ENCODE data around the gene HSPB7.
"Not testable (repeated sequence)": the region's sequence is repeated elsewhere in the genome, so short reads cannot be mapped to it uniquely, and the experiment has no call there.

HSPB7 gene

DNA sequence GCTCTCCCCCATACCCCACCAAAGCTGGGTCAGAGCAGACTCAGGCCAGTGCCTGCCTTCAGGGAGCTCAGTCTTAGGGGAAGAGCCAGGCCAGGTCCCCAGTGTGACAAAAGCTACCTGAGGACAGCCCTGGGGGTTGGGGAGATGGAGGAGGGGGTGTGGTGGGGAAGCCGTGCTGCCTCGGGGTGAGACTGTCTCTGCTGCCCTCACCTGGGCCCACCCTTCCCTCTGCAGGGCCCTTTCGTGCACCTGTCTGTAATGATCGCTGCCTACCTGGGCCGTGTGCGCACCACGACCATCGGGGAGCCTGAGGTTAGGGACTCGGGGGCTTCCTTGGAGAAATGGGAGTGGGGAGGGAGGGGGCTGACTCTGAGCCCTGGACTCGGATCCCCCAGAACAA is 8.5 kb upstream of the HSPB7 start:
- H4K91ac ChIP-seq (ENCODE audit: low read depth, low read length); H2AFZ ChIP-seq (ENCODE audit: insufficient read depth, low read length, poor library complexity); H2AK5ac ChIP-seq (ENCODE audit: low read length); H3K9ac ChIP-seq (ENCODE audit: low read length); H4K8ac ChIP-seq (ENCODE audit: low read depth, low read length); H2BK120ac ChIP-seq (ENCODE audit: insufficient read depth, low read length, poor library complexity); H3K4me2 ChIP-seq (ENCODE audit: low read length); H3K14ac ChIP-seq (ENCODE audit: low read length); H3K9me3 ChIP-seq (ENCODE audit: insufficient read depth, low read depth, low read length); H3K23ac ChIP-seq (ENCODE audit: low read length); H3K4me1 ChIP-seq (ENCODE audit: control insufficient read depth in 1 of 2, insufficient read depth in 2 of 2, low read length in 2 of 2); H3K79me2 ChIP-seq (ENCODE audit: control insufficient read depth, insufficient read depth, low read length, poor library complexity); H3K27me3 ChIP-seq (ENCODE audit: insufficient read depth, low read length); H3K36me3 ChIP-seq (ENCODE audit: control insufficient read depth in 1 of 2, insufficient read depth in 2 of 2, low read length in 2 of 2); H3K27ac ChIP-seq (ENCODE audit: low read depth, low read length); DNase-seq; H3K4me3 ChIP-seq (ENCODE audit: low read depth, low read length); H2BK12ac ChIP-seq (ENCODE audit: low read length); H3K18ac ChIP-seq (ENCODE audit: low read length); H4K12ac ChIP-seq (ENCODE audit: low read depth, low read length); H2BK5ac ChIP-seq (ENCODE audit: low read depth, low read length, poor library complexity); H3K4ac ChIP-seq (ENCODE audit: low read depth, low read length); H3K79me1 ChIP-seq (ENCODE audit: low read length): not testable (repeated sequence)
- no CpG with 5 or more reads among the region's 10 CpGs for WGBS (ENCODE audit: extremely low coverage, insufficient coverage, insufficient read length)

DNA sequence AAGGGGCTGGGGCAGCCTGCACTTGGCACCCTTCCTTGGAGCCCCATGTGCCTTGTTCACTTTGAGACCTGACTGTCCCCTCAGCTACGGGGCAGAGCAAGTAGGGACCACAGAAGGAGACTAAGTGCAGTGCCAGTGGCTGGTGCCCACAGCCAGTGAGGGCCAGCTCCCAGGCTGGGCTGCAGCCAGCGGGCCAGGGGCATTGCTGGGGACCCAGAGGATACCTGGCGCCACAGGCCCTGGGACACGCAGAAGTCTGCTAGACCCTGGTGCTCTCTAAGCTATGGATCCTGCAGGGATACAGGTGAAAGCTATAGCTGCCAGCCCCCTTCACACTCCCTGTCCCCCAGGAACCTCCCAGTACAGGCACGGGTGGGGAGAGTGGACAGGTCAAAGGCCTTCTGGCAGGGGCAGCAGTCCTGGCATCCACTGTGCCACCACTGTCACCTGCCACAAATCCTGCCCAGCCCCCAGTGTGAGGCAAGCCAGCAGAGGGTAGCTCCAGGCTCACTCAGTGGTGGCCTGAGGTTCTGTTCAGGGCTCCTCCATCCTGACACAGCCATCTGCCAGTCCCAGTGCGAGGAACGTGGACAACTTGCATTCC is 5.3 kb upstream of the HSPB7 start:
- Histone ChIP-seq H3K4me2 (ENCODE audit: low read length) (no peak overlapping the region), H2AFZ (ENCODE audit: insufficient read depth, low read length, poor library complexity) (no peak overlapping the region), H3K36me3 (ENCODE audit: control insufficient read depth in 1 of 2, insufficient read depth in 2 of 2, low read length in 2 of 2) (no peaks in the 10 kb centered on the region), H2BK12ac (ENCODE audit: low read length) (no peak overlapping the region), H3K9ac (ENCODE audit: low read length) (no peak overlapping the region), H2BK120ac (ENCODE audit: insufficient read depth, low read length, poor library complexity) (no peak overlapping the region), H3K79me1 (ENCODE audit: low read length) (peaks cover 11% of the 10 kb centered on the region), H4K12ac (ENCODE audit: low read depth, low read length) (no peak overlapping the region), H3K23ac (ENCODE audit: low read length) (no peak overlapping the region), H3K27ac (ENCODE audit: low read depth, low read length) (no peak overlapping the region), H2AK5ac (ENCODE audit: low read length) (no peak overlapping the region), H3K14ac (ENCODE audit: low read length) (no peak overlapping the region), H3K4me1 (ENCODE audit: control insufficient read depth in 1 of 2, insufficient read depth in 2 of 2, low read length in 2 of 2) (peaks cover 21 to 27% of the 10 kb centered on the region in 2 experiments), H3K4me3 (ENCODE audit: low read depth, low read length) (no peak overlapping the region), H4K91ac (ENCODE audit: low read depth, low read length) (no peak overlapping the region), H3K27me3 (ENCODE audit: insufficient read depth, low read length) (no peaks in the 10 kb centered on the region), H3K9me3 (ENCODE audit: insufficient read depth, low read depth, low read length) (peaks cover 2% of the 10 kb centered on the region), H4K8ac (ENCODE audit: low read depth, low read length) (no peak overlapping the region), H2BK5ac (ENCODE audit: low read depth, low read length, poor library complexity) (no peak overlapping the region), H3K4ac (ENCODE audit: low read depth, low read length) (no peak overlapping the region), H3K18ac (ENCODE audit: low read length) (no peak overlapping the region), H3K79me2 (ENCODE audit: control insufficient read depth, insufficient read depth, low read length, poor library complexity) (no peaks in the 10 kb centered on the region)
- WGBS (ENCODE audit: extremely low coverage, insufficient coverage, insufficient read length): no CpG with 5 or more reads among the region's 7 CpGs
- DNase-seq: no peak

DNA sequence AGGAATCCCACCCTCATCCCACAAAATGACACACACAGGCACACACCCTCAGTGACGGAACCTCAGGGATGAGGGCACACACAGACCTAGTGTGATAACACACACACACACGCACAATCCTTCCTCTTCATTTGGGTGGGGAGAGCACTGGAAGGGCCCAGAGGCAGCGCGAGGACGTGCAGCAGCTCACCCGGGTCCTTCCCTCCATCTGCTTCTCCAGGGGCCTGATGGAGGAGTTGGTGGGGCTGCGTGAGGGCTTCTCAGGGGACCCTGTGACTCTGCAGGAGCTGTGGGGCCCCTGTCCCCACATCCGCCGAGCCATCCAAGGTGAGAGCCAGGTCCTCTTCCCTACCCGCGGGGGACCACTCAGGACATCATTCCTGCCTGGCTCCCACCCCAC is 4.5 kb upstream of the HSPB7 start:
- Histone ChIP-seq H2BK12ac (ENCODE audit: low read length) (no peak overlapping the region), H2AFZ (ENCODE audit: insufficient read depth, low read length, poor library complexity) (no peak overlapping the region), H4K8ac (ENCODE audit: low read depth, low read length) (no peak overlapping the region), H2AK5ac (ENCODE audit: low read length) (no peak overlapping the region), H2BK120ac (ENCODE audit: insufficient read depth, low read length, poor library complexity) (no peak overlapping the region), H3K27ac (ENCODE audit: low read depth, low read length) (no peak overlapping the region), H3K4me1 (ENCODE audit: control insufficient read depth in 1 of 2, insufficient read depth in 2 of 2, low read length in 2 of 2) (peaks cover 26 to 33% of the 10 kb centered on the region in 2 experiments), H4K12ac (ENCODE audit: low read depth, low read length) (no peak overlapping the region), H3K27me3 (ENCODE audit: insufficient read depth, low read length) (no peaks in the 10 kb centered on the region), H3K9me3 (ENCODE audit: insufficient read depth, low read depth, low read length) (peaks cover 2% of the 10 kb centered on the region), H3K79me2 (ENCODE audit: control insufficient read depth, insufficient read depth, low read length, poor library complexity) (no peaks in the 10 kb centered on the region), H3K79me1 (ENCODE audit: low read length) (peaks cover 16% of the 10 kb centered on the region), H3K14ac (ENCODE audit: low read length) (no peak overlapping the region), H3K23ac (ENCODE audit: low read length) (no peak overlapping the region), H3K9ac (ENCODE audit: low read length) (no peak overlapping the region), H3K4ac (ENCODE audit: low read depth, low read length) (no peak overlapping the region), H3K4me2 (ENCODE audit: low read length) (no peak overlapping the region), H3K18ac (ENCODE audit: low read length) (no peak overlapping the region), H3K4me3 (ENCODE audit: low read depth, low read length) (no peak overlapping the region), H4K91ac (ENCODE audit: low read depth, low read length) (no peak overlapping the region), H3K36me3 (ENCODE audit: control insufficient read depth in 1 of 2, insufficient read depth in 2 of 2, low read length in 2 of 2) (no peaks in the 10 kb centered on the region), H2BK5ac (ENCODE audit: low read depth, low read length, poor library complexity) (no peak overlapping the region)
- WGBS (ENCODE audit: extremely low coverage, insufficient coverage, insufficient read length): no CpG with 5 or more reads among the region's 11 CpGs
- DNase-seq: no peak

DNA sequence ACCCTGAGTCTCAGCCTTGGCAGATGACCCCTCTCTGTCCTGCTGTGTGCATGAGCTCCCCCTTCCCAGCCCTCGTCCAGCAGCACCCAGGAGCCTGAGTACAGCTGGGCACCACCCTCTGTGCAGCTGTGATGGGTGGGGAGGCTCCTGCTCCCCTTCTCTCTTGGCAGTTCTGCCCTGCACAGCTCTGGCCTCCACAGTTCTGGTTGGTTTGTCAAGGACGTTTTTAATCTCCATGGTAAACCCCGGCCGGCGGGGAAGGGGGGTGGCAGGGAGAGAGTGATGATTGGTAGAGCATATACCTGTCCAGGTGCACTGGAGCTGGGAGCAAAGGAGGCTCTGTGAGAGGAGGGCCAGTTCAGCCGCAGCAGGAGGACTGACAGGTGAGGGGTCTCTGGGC is 3.8 kb upstream of the HSPB7 start, which contains the start of gene CLCNKA:
Gene CLCNKA (plus strand): TSS at position 356 of the 400 bp plus-strand sequence. CDS start 584 bp downstream, outside the sequence.
- H4K12ac ChIP-seq (ENCODE audit: low read depth, low read length): no peak within 1 kb of the TSS
- no peaks in the 10 kb centered on the region for H3K27me3 ChIP-seq (ENCODE audit: insufficient read depth, low read length)
- H3K9ac ChIP-seq (ENCODE audit: low read length): no peak within 1 kb of the TSS
- no peak within 1 kb of the TSS for H3K4me2 ChIP-seq (ENCODE audit: low read length)
- peaks cover 2% of the 10 kb centered on the region for H3K9me3 ChIP-seq (ENCODE audit: insufficient read depth, low read depth, low read length)
- H2AK5ac ChIP-seq (ENCODE audit: low read length): peak within 1 kb of the TSS; percentile 25
- peaks cover 18% of the 10 kb centered on the region for H3K79me1 ChIP-seq (ENCODE audit: low read length)
- H3K4me1 ChIP-seq (ENCODE audit: control insufficient read depth in 1 of 2, insufficient read depth in 2 of 2, low read length in 2 of 2): peaks cover 27 to 35% of the 10 kb centered on the region in 2 experiments
- no CpG with 5 or more reads among the region's 6 CpGs for WGBS (ENCODE audit: extremely low coverage, insufficient coverage, insufficient read length)
- no peak within 1 kb of the TSS for H3K23ac ChIP-seq (ENCODE audit: low read length)
- H3K18ac ChIP-seq (ENCODE audit: low read length): no peak within 1 kb of the TSS
- no peaks in the 10 kb centered on the region for H3K36me3 ChIP-seq (ENCODE audit: control insufficient read depth in 1 of 2, insufficient read depth in 2 of 2, low read length in 2 of 2)
- H2BK5ac ChIP-seq (ENCODE audit: low read depth, low read length, poor library complexity): no peak within 1 kb of the TSS
- H3K27ac ChIP-seq (ENCODE audit: low read depth, low read length): no peak within 1 kb of the TSS
- H3K4me3 ChIP-seq (ENCODE audit: low read depth, low read length): no peak within 1 kb of the TSS
- H3K79me2 ChIP-seq (ENCODE audit: control insufficient read depth, insufficient read depth, low read length, poor library complexity): no peaks in the 10 kb centered on the region
- no peak within 1 kb of the TSS for H3K14ac ChIP-seq (ENCODE audit: low read length)
- DNase-seq: no peak
- no peak within 1 kb of the TSS for H4K91ac ChIP-seq (ENCODE audit: low read depth, low read length)
- no peak within 1 kb of the TSS for H2AFZ ChIP-seq (ENCODE audit: insufficient read depth, low read length, poor library complexity)
- H2BK12ac ChIP-seq (ENCODE audit: low read length): no peak within 1 kb of the TSS
- H3K4ac ChIP-seq (ENCODE audit: low read depth, low read length): no peak within 1 kb of the TSS
- no peak within 1 kb of the TSS for H2BK120ac ChIP-seq (ENCODE audit: insufficient read depth, low read length, poor library complexity)
- no peak within 1 kb of the TSS for H4K8ac ChIP-seq (ENCODE audit: low read depth, low read length)
